H1 (cell line): Measurements from ENCODE around the gene BRAT1. TPM values are rescaled to one million over a fixed set of nuclear protein-coding genes. Genes with fewer than 3 reads are reported as not detected.

ENCODE experiments used
- CTCF ChIA-PET: fragments of 300-600 bp; sonication (Branson Sonifier 250); formaldehyde crosslinking; loops from one replicate; lab custom pipeline; 2021; ENCODE audit not compliant: partially characterized antibody; lab: Charles Lee
- POLR2A ChIA-PET: fragments of 300-600 bp; sonication (Branson Sonifier 250); formaldehyde crosslinking; loops from one replicate; lab custom pipeline; 2021; ENCODE audit warnings: inconsistent platforms; ENCODE audit not compliant: partially characterized antibody; lab: Charles Lee
- DNase-seq, 2 experiments: peaks; one replicate each; pipeline versions ENCODE4 v3.0.0 to v3.0.0-alpha.2; 2010 to 2022; ENCODE audit warnings: low spot score in 2 of 2, low read depth in 1 of 2, mixed read lengths in 1 of 2
- FAIRE-seq: peaks from 2 replicates; lab custom pipeline; 2011; peaks lifted over from hg19 to GRCh38; lab: Jason Lieb, UNC
- H2AFZ ChIP-seq: 2 replicates; pipeline ENCODE4 v1.8.1; 2012; ENCODE audit warnings: low read length, inconsistent platforms
- H2AK5ac ChIP-seq: 2 replicates; pipeline ENCODE4 v1.6.1; 2013; ENCODE audit warnings: low read depth, low read length
- H2BK120ac ChIP-seq: replicated peaks from 2 replicates; pipeline ENCODE3; 2013; ENCODE audit warnings: low read depth, low read length, inconsistent platforms
- H2BK12ac ChIP-seq: 2 replicates; pipeline ENCODE4 v1.6.1; 2013; ENCODE audit warnings: low read depth, low read length
- H2BK15ac ChIP-seq: 2 replicates; pipeline ENCODE4 v1.6.1; 2013; ENCODE audit warnings: low read length
- H2BK20ac ChIP-seq: 2 replicates; pipeline ENCODE4 v1.6.1; 2013; ENCODE audit warnings: low read length
- H2BK5ac ChIP-seq: 2 replicates; pipeline ENCODE4 v1.6.1; 2013; ENCODE audit warnings: low read depth, low read length
- H3K14ac ChIP-seq: 2 replicates; pipeline ENCODE4 v1.6.1; 2013; ENCODE audit warnings: inconsistent platforms; ENCODE audit not compliant: insufficient read length
- H3K18ac ChIP-seq: 2 replicates; pipeline ENCODE4 v1.6.1; 2013; ENCODE audit warnings: low read length; ENCODE audit errors: extremely low read depth
- H3K23ac ChIP-seq: 2 replicates; pipeline ENCODE4 v1.6.1; 2013; ENCODE audit warnings: inconsistent platforms; ENCODE audit not compliant: insufficient read length
- H3K23me2 ChIP-seq: 2 replicates; pipeline ENCODE4 v1.6.1; 2013; ENCODE audit warnings: low read depth, low read length
- H3K27ac ChIP-seq: 2 replicates; pipeline ENCODE4 v1.6.1; 2011; ENCODE audit warnings: low read depth, low read length, inconsistent platforms
- H3K27me3 ChIP-seq, 4 experiments: replicated peaks in 1 of 4; 1 replicate in 1 of 4; 2 replicates in 3 of 4; pipeline versions ENCODE4 v1.6.1 to v1.8.1; 2011 to 2013; ENCODE audit warnings: low read length in 3 of 4, mild to moderate bottlenecking in 3 of 4, inconsistent platforms in 2 of 4, mixed read lengths in 2 of 4, moderate library complexity in 1 of 4; ENCODE audit not compliant: control insufficient read depth in 3 of 4, insufficient read depth in 3 of 4; ENCODE audit errors: extremely low read depth in 1 of 4
- H3K36me3 ChIP-seq, 4 experiments: 2 replicates each; pipeline versions ENCODE4 v1.6.1 to v1.8.1; 2011 to 2013; ENCODE audit warnings: mild to moderate bottlenecking in 4 of 4, low read length in 3 of 4, moderate library complexity in 2 of 4, control low read depth in 1 of 4, inconsistent platforms in 1 of 4; ENCODE audit not compliant: insufficient read depth in 4 of 4, control insufficient read depth in 2 of 4
- H3K4ac ChIP-seq: replicated peaks from 2 replicates; pipeline ENCODE3; 2013; ENCODE audit warnings: low read length, low read depth, mixed read lengths, inconsistent platforms; ENCODE audit not compliant: insufficient read length
- H3K4me1 ChIP-seq, 4 experiments: replicated peaks in 1 of 4; 1 replicate in 1 of 4; 2 replicates in 3 of 4; pipeline versions ENCODE4 v1.6.1 to v1.8.1; 2011 to 2013; ENCODE audit warnings: low read length in 3 of 4, inconsistent platforms in 2 of 4, mixed read lengths in 1 of 4; ENCODE audit not compliant: insufficient read depth in 4 of 4, control insufficient read depth in 3 of 4
- H3K4me2 ChIP-seq, 2 experiments: 2 replicates each; pipeline versions ENCODE4 v1.6.1 to v1.8.1; 2011 to 2013; ENCODE audit warnings: low read depth in 2 of 2, low read length in 2 of 2, control low read depth in 1 of 2, inconsistent platforms in 1 of 2, mild to moderate bottlenecking in 1 of 2; ENCODE audit not compliant: insufficient read depth in 1 of 2
- H3K4me3 ChIP-seq, 4 experiments: fragments of 200-600, 300-600 bp in 1 of 4; sonication (generic), shearing (Covaris generic), sonication (Bioruptor Twin) in 1 of 4; 2 replicates each; pipeline versions ENCODE4 v1.5.1 to v1.8.1; 2011 to 2016; ENCODE audit warnings: low read length in 4 of 4, low read depth in 3 of 4, control low read depth in 2 of 4, inconsistent platforms in 2 of 4, mild to moderate bottlenecking in 2 of 4, mixed read lengths in 1 of 4, moderate library complexity in 1 of 4; ENCODE audit not compliant: insufficient read depth in 2 of 4; ENCODE audit errors: extremely low read depth in 1 of 4
- H3K56ac ChIP-seq: replicated peaks from 2 replicates; pipeline ENCODE3; 2013; ENCODE audit warnings: low read depth, mild to moderate bottlenecking, mixed read lengths, low read length, inconsistent platforms; ENCODE audit not compliant: insufficient read length
- H3K79me1 ChIP-seq: 2 replicates; pipeline ENCODE4 v1.6.1; 2013; ENCODE audit warnings: low read depth, low read length, control low read depth
- H3K79me2 ChIP-seq, 2 experiments: 2 replicates each; pipeline versions ENCODE4 v1.6.1 to v1.8.1; 2012 to 2013; ENCODE audit warnings: low read length in 2 of 2, mild to moderate bottlenecking in 2 of 2, inconsistent platforms in 1 of 2; ENCODE audit not compliant: insufficient read depth in 2 of 2, control insufficient read depth in 1 of 2
- H3K9ac ChIP-seq, 4 experiments: replicated peaks in 1 of 4; 1 replicate in 1 of 4; 2 replicates in 3 of 4; pipeline versions ENCODE4 v1.6.1 to v1.8.1; 2011 to 2013; ENCODE audit warnings: low read depth in 3 of 4, low read length in 3 of 4, control low read depth in 2 of 4, mild to moderate bottlenecking in 2 of 4, moderate library complexity in 2 of 4, inconsistent platforms in 1 of 4; ENCODE audit errors: extremely low read depth in 1 of 4
- H3K9me3 ChIP-seq, 2 experiments: 2 replicates each; pipeline versions ENCODE4 v1.6.1 to v1.8.1; 2012 to 2013; ENCODE audit warnings: mild to moderate bottlenecking in 2 of 2, moderate library complexity in 2 of 2, control low read depth in 1 of 2, inconsistent platforms in 1 of 2, low read depth in 1 of 2, low read length in 1 of 2, mixed read lengths in 1 of 2; ENCODE audit not compliant: insufficient read depth in 2 of 2
- H4K20me1 ChIP-seq, 2 experiments: replicated peaks in 1 of 2; 2 replicates each; pipeline versions ENCODE3 to v1.8.1; 2011 to 2013; ENCODE audit warnings: inconsistent platforms in 2 of 2, low read length in 2 of 2, mild to moderate bottlenecking in 1 of 2; ENCODE audit not compliant: insufficient read depth in 2 of 2, control insufficient read depth in 1 of 2
- H4K5ac ChIP-seq: 2 replicates; pipeline ENCODE4 v1.6.1; 2013; ENCODE audit warnings: low read length, low read depth, mixed read lengths, inconsistent platforms; ENCODE audit not compliant: insufficient read length
- H4K8ac ChIP-seq: 2 replicates; pipeline ENCODE4 v1.8.0; 2013; ENCODE audit warnings: mild to moderate bottlenecking, moderate library complexity, low read length, inconsistent platforms; ENCODE audit not compliant: insufficient read depth; ENCODE audit errors: extremely low read depth
- H4K91ac ChIP-seq: replicated peaks from 2 replicates; pipeline ENCODE3; 2013; ENCODE audit warnings: low read length, mixed read lengths, inconsistent platforms; ENCODE audit not compliant: insufficient read length
- BCL11A ChIP-seq, 2 experiments: IDR thresholded peaks; one replicate each; pipeline ENCODE4 v1.6.1; 2011; ENCODE audit warnings: low read depth in 2 of 2, low read length in 2 of 2, mild to moderate bottlenecking in 2 of 2
- TCF12 ChIP-seq: IDR thresholded peaks from 2 replicates; pipeline ENCODE4 v1.6.1; 2011; ENCODE audit warnings: low read depth, mild to moderate bottlenecking, low read length
- YY1 ChIP-seq: IDR thresholded peaks from 2 replicates; pipeline ENCODE4 v1.6.1; 2011; ENCODE audit warnings: low read depth, mild to moderate bottlenecking, low read length
- ZNF274 ChIP-seq: IDR thresholded peaks from 2 replicates; pipeline ENCODE4 v1.7.0; 2012; ENCODE audit warnings: low read length, borderline replicate concordance; ENCODE audit errors: extremely low read depth
- WGBS, 2 experiments: shearing (Covaris generic) in 1 of 2; methylation state at CpG; one replicate each; pipeline versions ENCODE4 v1.1.6 to v1.1.7; 2013 to 2015; ENCODE audit warnings: low lambda C conversion rate in 2 of 2, mixed read lengths in 2 of 2, inconsistent platforms in 1 of 2, low coverage in 1 of 2, missing lambda C conversion rate in 1 of 2; ENCODE audit not compliant: insufficient replicate concordance in 2 of 2, insufficient coverage in 1 of 2, insufficient read length in 1 of 2; ENCODE audit errors: extremely low coverage in 1 of 2, missing lambda C conversion rate in 1 of 2; 5-methylcytosine and 5-hydroxymethylcytosine counted together
- polyA plus RNA-seq, 7 experiments: library from polyadenylated mRNA; depleted of rRNA in 3 of 7; stranded (reverse) in 5 of 7; unstranded in 2 of 7; fragments of >200 nt in 5 of 7; fragments of 200-250 nt in 2 of 7; gene quantifications; 1 replicate in 5 of 7; 2 replicates in 1 of 7; 4 replicates in 1 of 7; pipeline versions ENCODE4 v1.2.1 to v1.2.3, GENCODE V29; 2011 to 2013; ENCODE audit warnings: missing spikeins in 2 of 7, mixed read lengths in 2 of 7
- total RNA-seq: library from RNA; stranded (reverse); fragmentation: NEBNext Ultra II Directional; extraction: Animal tissue kit (Norgen Biotek cat#: 25700); gene quantifications from 2 replicates; pipeline ENCODE4 v1.2.1, GENCODE V29; 2021

BRAT1 gene
- total and polyA plus RNA-seq, 2 of the 8 experiments (the other 6 are each of a cell fraction or from before 2014, with no cell fraction given), result 36.8 to 42.3 TPM

- H3K9ac ChIP-seq, result no peak overlapping the region
- no peak overlapping the region for H2BK120ac ChIP-seq
- H3K79me1 ChIP-seq, result no peaks in the 10 kb centered on the region; the same call in 1 of the 2 replicates
- H3K14ac ChIP-seq, result no peak overlapping the region
- no peak overlapping the region for H3K4me3 ChIP-seq
- peak overlapping the region; percentile 39 for H4K91ac ChIP-seq
- no peak overlapping the region for H2AFZ ChIP-seq
- H3K79me2 ChIP-seq, result peaks cover 0 to 6% of the 10 kb centered on the region in 2 experiments; a peak in 3 of 4 replicates
- H4K8ac ChIP-seq, result no peak overlapping the region
- TF ChIP-seq YY1 (no peak), ZNF274 (no peak), BCL11A (IDR thresholded peaks at IDR 0.05; ENCODE audit: low read depth in 2 of 2, low read length in 2 of 2) (no peak), TCF12 (no peak)
- H3K4me1 ChIP-seq, result peaks cover 3 to 30% (median 19%) of the 10 kb centered on the region in 4 experiments
- peaks cover 5 to 8% of the 10 kb centered on the region in 2 experiments for H4K20me1 ChIP-seq
- no peak overlapping the region for H4K5ac ChIP-seq
- no peak for DNase-seq
- no peaks in the 10 kb centered on the region for H3K9me3 ChIP-seq
- peaks cover 23% of the 10 kb centered on the region for H3K23me2 ChIP-seq
- ChIA-PET POLR2A (interaction anchor here (1.0 to 1.3 kb wide), 2 partner anchors 11 to 18 kb away, joined by 3 to 4 read pairs; no protein-coding TSS in a partner anchor), CTCF (interaction anchor here (0.9 to 1.5 kb wide), 3 partner anchors 9 to 64 kb away, joined by 3 read pairs; no protein-coding TSS in a partner anchor)
- no peak overlapping the region for H2BK20ac ChIP-seq
- H3K23ac ChIP-seq, result no peak overlapping the region
- WGBS, 2 experiments, result 93% methylated on average over 12 of the region's 15 CpGs; no CpG with 5 or more reads in 1 of the 2 experiments
- H2BK15ac ChIP-seq, result peak overlapping the region; percentile 73; the same call in 1 of the 2 replicates
- no peak overlapping the region for H3K4ac ChIP-seq
- H3K4me2 ChIP-seq, result no peak overlapping the region
- no peak for FAIRE-seq
- H3K27me3 ChIP-seq, result peaks cover 0 to 15% (median 11%) of the 10 kb centered on the region in 4 experiments; a peak in 6 of 7 replicates
- no peak overlapping the region for H3K27ac ChIP-seq
- no peak overlapping the region; the same call in 1 of the 2 replicates for H3K18ac ChIP-seq
- H2BK12ac ChIP-seq, result peak overlapping the region; percentile 90; the same call in 1 of the 2 replicates
- no peak overlapping the region for H2BK5ac ChIP-seq
- H2AK5ac ChIP-seq, result 0 out of 2 replicates have a peak overlapping the region, but pooled peaks have one; percentile 88
- H3K56ac ChIP-seq, result no peak overlapping the region
- H3K36me3 ChIP-seq, result no peaks in the 10 kb centered on the region
Measured at GRCh38 chr7:2515424-2516193, 39.7 kb downstream of the BRAT1 start.
